ENCODE data around the gene DUSP1. TPM values are rescaled to one million over a fixed set of nuclear protein-coding genes. Genes with fewer than 3 reads are reported as not detected.

DUSP1 gene
- total RNA-seq, 3 donors from 2014 or later = 90.9 to 233 (median 137) TPM

- DNase-seq (no peak), ATAC-seq (no peak)
- H3K4me1 ChIP-seq (ENCODE audit: low read depth) = peaks cover 12% of the 10 kb centered on the region
Measured at GRCh38 chr5:172733974-172734346, 37.0 kb downstream of the DUSP1 start.

GRCh38 chr5:172733131-172733973 is 37.6 kb downstream of the DUSP1 start:
- TF ChIP-seq CTCF (IDR thresholded peaks at IDR 0.05) = no peak
- peaks cover 12% of the 10 kb centered on the region for H3K4me1 ChIP-seq (ENCODE audit: low read depth)
- intact Hi-C loops (cut with DNase I, micrococcal nuclease) = no loop called here
- peak; percentile 83 for ATAC-seq
- H3K4me3 ChIP-seq = no peak overlapping the region
- no peaks in the 10 kb centered on the region for H3K9me3 ChIP-seq
- peak; percentile 68 to 79 (median 73) for DNase-seq
- H3K36me3 ChIP-seq (ENCODE audit: low read depth) = no peaks in the 10 kb centered on the region

More at GRCh38 chr5:172733974-172734346, 37.0 kb downstream of the DUSP1 start:
- intact Hi-C loops (cut with DNase I, micrococcal nuclease) = no loop called here
- no peaks in the 10 kb centered on the region for H3K9me3 ChIP-seq
- H3K36me3 ChIP-seq (ENCODE audit: low read depth) = no peaks in the 10 kb centered on the region
- no peak overlapping the region for H3K4me3 ChIP-seq
- no peak for TF ChIP-seq CTCF (IDR thresholded peaks at IDR 0.05)

- no peaks in the 10 kb centered on the region for H3K9me3 ChIP-seq
- H3K4me1 ChIP-seq (ENCODE audit: low read depth) = peaks cover 12% of the 10 kb centered on the region
- DNase-seq (no peak), ATAC-seq (no peak)
- TF ChIP-seq CTCF (IDR thresholded peaks at IDR 0.05) = no peak
- H3K4me3 ChIP-seq = no peak overlapping the region
- intact Hi-C loops (cut with DNase I, micrococcal nuclease) = no loop called here
- H3K36me3 ChIP-seq (ENCODE audit: low read depth) = no peaks in the 10 kb centered on the region
Measured at GRCh38 chr5:172732201-172732865, 38.7 kb downstream of the DUSP1 start.

- H3K36me3 ChIP-seq (ENCODE audit: low read depth) = no peaks in the 10 kb centered on the region
- no peaks in the 10 kb centered on the region for H3K9me3 ChIP-seq
- intact Hi-C loops (cut with DNase I, micrococcal nuclease) = no loop called here
- ATAC-seq = peak; percentile 11
- peaks cover 12% of the 10 kb centered on the region for H3K4me1 ChIP-seq (ENCODE audit: low read depth)
- TF ChIP-seq CTCF (IDR thresholded peaks at IDR 0.05) = no peak
- no peak for DNase-seq
- H3K4me3 ChIP-seq = no peak overlapping the region
Measured at GRCh38 chr5:172731680-172732074, 39.3 kb downstream of the DUSP1 start.

GRCh38 chr5:172730981-172731679 is 39.9 kb downstream of the DUSP1 start:
- H3K9me3 ChIP-seq = no peaks in the 10 kb centered on the region
- H3K36me3 ChIP-seq (ENCODE audit: low read depth) = no peaks in the 10 kb centered on the region
- intact Hi-C loops (cut with DNase I, micrococcal nuclease) = no loop called here
- H3K4me3 ChIP-seq = no peak overlapping the region
- peaks cover 12% of the 10 kb centered on the region for H3K4me1 ChIP-seq (ENCODE audit: low read depth)
- TF ChIP-seq CTCF (IDR thresholded peaks at IDR 0.05) = no peak
- ATAC-seq = peak; percentile 74
- peak in 1 of 3 donors; percentile 61 for DNase-seq

Data from mucosa of descending colon (tissue), 3 donors.